ENCODE measurements around the gene PRR15L.

DNA sequence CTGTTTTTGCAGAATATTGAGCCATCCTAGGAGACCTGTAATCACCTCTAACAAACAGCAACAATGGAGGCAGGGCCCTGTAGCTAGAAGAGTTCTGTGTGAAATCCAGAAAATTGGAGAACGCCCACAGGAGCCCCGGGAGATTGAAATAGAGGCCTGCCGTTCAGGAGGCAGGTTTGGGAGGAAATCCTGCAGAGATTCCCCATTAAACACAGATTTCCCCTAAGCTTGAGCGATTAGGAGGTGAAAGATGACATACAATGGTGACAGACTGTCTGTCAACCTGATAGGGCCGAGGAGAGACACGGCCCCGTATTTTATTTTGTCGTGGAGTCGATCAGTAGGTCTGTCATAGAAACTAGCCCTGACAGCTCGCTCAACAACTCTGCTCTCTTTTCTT lies 31.5 kb upstream of the PRR15L start:
- TF ChIP-seq, protein P1, sequence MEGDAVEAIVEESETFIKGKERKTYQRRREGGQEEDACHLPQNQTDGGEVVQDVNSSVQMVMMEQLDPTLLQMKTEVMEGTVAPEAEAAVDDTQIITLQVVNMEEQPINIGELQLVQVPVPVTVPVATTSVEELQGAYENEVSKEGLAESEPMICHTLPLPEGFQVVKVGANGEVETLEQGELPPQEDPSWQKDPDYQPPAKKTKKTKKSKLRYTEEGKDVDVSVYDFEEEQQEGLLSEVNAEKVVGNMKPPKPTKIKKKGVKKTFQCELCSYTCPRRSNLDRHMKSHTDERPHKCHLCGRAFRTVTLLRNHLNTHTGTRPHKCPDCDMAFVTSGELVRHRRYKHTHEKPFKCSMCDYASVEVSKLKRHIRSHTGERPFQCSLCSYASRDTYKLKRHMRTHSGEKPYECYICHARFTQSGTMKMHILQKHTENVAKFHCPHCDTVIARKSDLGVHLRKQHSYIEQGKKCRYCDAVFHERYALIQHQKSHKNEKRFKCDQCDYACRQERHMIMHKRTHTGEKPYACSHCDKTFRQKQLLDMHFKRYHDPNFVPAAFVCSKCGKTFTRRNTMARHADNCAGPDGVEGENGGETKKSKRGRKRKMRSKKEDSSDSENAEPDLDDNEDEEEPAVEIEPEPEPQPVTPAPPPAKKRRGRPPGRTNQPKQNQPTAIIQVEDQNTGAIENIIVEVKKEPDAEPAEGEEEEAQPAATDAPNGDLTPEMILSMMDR (IDR thresholded peaks at IDR 0.05; ENCODE audit: low read depth, low read length): no peak
- TF ChIP-seq EZH2phosphoT487 (IDR thresholded peaks at IDR 0.05; ENCODE audit: low read depth): no peak
